Choroid plexus epithelial cell (primary cell): ENCODE measurements around the gene NFKBIE.

Experiments
- DNase-seq: peaks from one replicate; pipeline ENCODE4 v3.0.0-alpha.2; 2010; ENCODE audit warnings: low read depth
- H3K4me3 ChIP-seq: 2 replicates; pipeline ENCODE4 v1.5.1; 2011; ENCODE audit warnings: low read depth, mild to moderate bottlenecking, control low read depth, low read length, moderate library complexity
- CTCF ChIP-seq: conservative IDR thresholded peaks from 2 replicates; pipeline ENCODE4 v1.5.1; 2011; ENCODE audit warnings: low read depth, mild to moderate bottlenecking, control low read depth, inconsistent platforms, low read length, moderate library complexity

Gene NFKBIE

DNA sequence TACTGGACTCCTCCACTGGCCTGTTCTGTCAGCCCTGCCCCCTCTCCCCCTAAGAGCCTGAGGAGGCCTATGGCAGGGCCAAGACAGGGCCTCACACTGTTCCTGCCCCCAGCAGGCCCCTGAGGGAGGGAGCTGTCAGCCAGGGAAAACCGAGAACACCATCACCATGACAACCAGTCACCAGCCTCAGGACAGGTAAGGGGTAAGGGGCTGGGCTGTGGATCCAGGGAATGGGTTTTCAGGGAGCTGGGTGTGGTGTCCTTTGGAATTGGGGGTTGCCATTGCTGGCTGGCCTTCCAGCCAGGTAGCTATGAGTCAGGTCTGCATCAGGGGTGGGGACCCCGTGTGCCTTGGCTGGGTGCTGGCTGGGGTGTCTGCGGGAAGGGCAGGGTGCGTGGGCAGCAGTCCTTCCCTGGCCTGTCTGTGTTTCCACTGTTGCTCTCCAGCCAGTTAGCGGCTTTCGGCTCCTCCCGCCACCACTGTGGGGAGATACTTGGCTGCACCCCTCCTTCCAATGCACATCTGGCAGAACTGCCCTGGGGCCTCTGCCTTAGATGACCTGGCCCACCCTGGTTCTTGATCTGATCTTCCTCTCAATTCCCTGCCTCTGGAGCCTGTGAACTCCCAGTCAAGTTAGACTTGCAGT is 38.1 kb downstream of the NFKBIE start:
- DNase-seq = no peak
- no peak for TF ChIP-seq CTCF

DNA sequence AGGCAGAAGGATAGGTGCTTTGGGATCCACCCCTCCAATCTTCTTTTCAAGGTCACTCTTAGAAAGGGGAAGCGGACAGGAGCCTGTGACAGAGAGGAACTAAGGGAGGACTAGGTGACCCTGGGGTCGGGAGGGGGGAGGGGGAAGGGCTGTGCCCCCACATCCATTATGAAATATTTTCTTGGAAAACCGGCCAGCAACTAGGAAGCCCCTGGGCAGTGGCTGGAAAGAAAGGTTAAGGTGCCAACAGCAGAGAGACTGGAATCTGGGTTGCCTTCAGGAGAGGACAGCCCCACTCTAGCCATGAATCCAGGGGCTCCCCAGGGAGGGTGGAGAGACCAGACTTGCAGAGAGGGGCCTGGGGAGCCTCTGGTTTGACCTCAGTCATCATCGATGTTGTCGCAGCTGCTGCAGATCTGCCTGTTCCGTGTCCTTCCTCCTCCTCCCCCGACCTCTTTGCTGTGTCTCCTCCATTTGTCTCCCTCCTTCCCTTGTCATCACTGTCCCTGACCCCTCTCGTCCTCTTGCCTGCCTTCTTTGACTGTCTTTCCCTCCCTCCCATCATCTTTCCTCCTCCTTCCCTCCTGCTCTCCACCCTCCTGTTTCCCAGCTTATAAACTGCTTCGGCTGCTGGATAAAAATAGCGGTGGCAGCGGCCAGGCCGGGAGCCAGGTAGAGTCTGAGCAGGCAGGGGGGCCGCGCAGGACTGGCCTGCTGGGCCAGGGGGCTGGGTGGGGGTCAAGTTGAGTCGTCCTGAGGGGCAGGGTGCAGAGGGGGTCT is 38.8 kb downstream of the NFKBIE start:
- no peak for DNase-seq
- TF ChIP-seq CTCF = no peak
- H3K4me3 ChIP-seq = no peak overlapping the region

More for the DNA sequence above, 38.1 kb downstream of the NFKBIE start:
- H3K4me3 ChIP-seq = no peak overlapping the region

- no peak overlapping the region for H3K4me3 ChIP-seq
- no peak for DNase-seq
- no peak for TF ChIP-seq CTCF
These were observed 39.6 kb downstream of the NFKBIE start for GRCh38 chr6:44225579-44226325.

GRCh38 chr6:44224965-44225305 is 40.4 kb downstream of the NFKBIE start:
- no peak for DNase-seq
- H3K4me3 ChIP-seq = no peak overlapping the region
- no peak for TF ChIP-seq CTCF

- no peak for TF ChIP-seq CTCF
- H3K4me3 ChIP-seq = peak overlapping the region; percentile 57
- no peak for DNase-seq
These were observed 41.1 kb downstream of the NFKBIE start for GRCh38 chr6:44224029-44224964.

- peak; percentile 5 for TF ChIP-seq CTCF
- H3K4me3 ChIP-seq = peak within 1 kb of the TSS; percentile 57
- peak; percentile 40 for DNase-seq
These were observed 41.9 kb downstream of the NFKBIE start, which contains the start of gene SLC29A1 for GRCh38 chr6:44223319-44224028. Gene SLC29A1, plus strand, starts transcription at chr6:44223595. Its CDS starts 3,719 bp downstream, at chr6:44227314.
